Uterus (tissue), 4 donors: ENCODE data around the gene SOCS7. TPM values are rescaled to one million over a fixed set of nuclear protein-coding genes. Genes with fewer than 3 reads are reported as not detected.

ENCODE experiments used
- DNase-seq, 2 donors: peaks; one replicate each; pipeline ENCODE4 v3.0.0-alpha.2; 2019 to 2020
- H3K27ac ChIP-seq, 2 donors: fragments of 200-600 bp; sonication (generic); 1 replicate in 1 of 2; 2 replicates in 1 of 2; pipeline ENCODE4 v1.5.1; 2016 to 2018
- H3K27me3 ChIP-seq, 2 donors: fragments of 200-600 bp; sonication (generic); one replicate each; pipeline ENCODE4 v1.5.1; 2018 to 2019; ENCODE audit warnings: control low read depth in 1 of 2
- H3K36me3 ChIP-seq, 2 donors: fragments of 200-600 bp; sonication (generic); one replicate each; pipeline ENCODE4 v1.5.1; 2019; ENCODE audit warnings: control low read depth in 1 of 2
- H3K4me1 ChIP-seq, 2 donors: fragments of 200-600 bp; sonication (generic); one replicate each; pipeline ENCODE4 v1.5.1; 2018 to 2019; ENCODE audit warnings: control low read depth in 1 of 2
- H3K4me3 ChIP-seq, 2 donors: fragments of 200-600 bp; sonication (generic); 1 replicate in 1 of 2; 2 replicates in 1 of 2; pipeline ENCODE4 v1.5.1; 2018 to 2019; ENCODE audit warnings: mild to moderate bottlenecking in 1 of 2
- H3K9me3 ChIP-seq, 2 donors: fragments of 200-600 bp; sonication (generic); one replicate each; pipeline ENCODE4 v1.5.1; 2019; ENCODE audit warnings: control low read depth in 1 of 2
- POLR2A ChIP-seq, 2 donors: fragments of 450-650 bp; IDR thresholded peaks; one replicate each; pipeline ENCODE4 v1.6.1; 2016; ENCODE audit warnings: antibody characterized with exemption in 2 of 2, mild to moderate bottlenecking in 1 of 2, moderate library complexity in 1 of 2
- intact Hi-C: fragments of 100-400 bp; cut with DNase I; formaldehyde crosslinking; loops from one replicate; pipeline ENCODE4 v1.15.1; 2023; ENCODE audit warnings: low total_unique reads
- total RNA-seq, 4 donors: library from RNA; depleted of rRNA in 3 of 4; stranded (reverse); fragments of >200 nt in 3 of 4; gene quantifications; one replicate each; pipeline versions ENCODE4 v1.1.0 to v1.2.4, GENCODE V29; 2014 to 2023
- TF ChIP-seq, protein P1 (sequence below), 4 experiments: fragments of 200-600 bp in 2 of 4; fragments of 450-650 bp in 2 of 4; sonication (generic) in 2 of 4; IDR thresholded peaks; one replicate each; pipeline ENCODE4 v1.5.1; 2016 to 2019; ENCODE audit warnings: antibody characterized with exemption in 4 of 4, mild to moderate bottlenecking in 2 of 4, moderate library complexity in 1 of 4
- donor health status: DM: yes; HTN: yes; CAD: no.

Gene SOCS7
- total RNA-seq, 4 donors from 2014 or later = 2.6 to 24.5 (median 14.6) TPM

- no peaks in the 10 kb centered on the region for H3K27me3 ChIP-seq
- peaks cover 4 to 30% of the 10 kb centered on the region in 2 donors for H3K4me1 ChIP-seq
- DNase-seq = peak; percentile 80 to 87
- peak overlapping the region; percentile 82 to 88 for H3K27ac ChIP-seq
- no peaks in the 10 kb centered on the region for H3K9me3 ChIP-seq
- H3K36me3 ChIP-seq = no peaks in the 10 kb centered on the region
- TF ChIP-seq POLR2A (IDR thresholded peaks at IDR 0.05) = peak in 1 of 2 donors; percentile 15
- TF ChIP-seq, protein P1, sequence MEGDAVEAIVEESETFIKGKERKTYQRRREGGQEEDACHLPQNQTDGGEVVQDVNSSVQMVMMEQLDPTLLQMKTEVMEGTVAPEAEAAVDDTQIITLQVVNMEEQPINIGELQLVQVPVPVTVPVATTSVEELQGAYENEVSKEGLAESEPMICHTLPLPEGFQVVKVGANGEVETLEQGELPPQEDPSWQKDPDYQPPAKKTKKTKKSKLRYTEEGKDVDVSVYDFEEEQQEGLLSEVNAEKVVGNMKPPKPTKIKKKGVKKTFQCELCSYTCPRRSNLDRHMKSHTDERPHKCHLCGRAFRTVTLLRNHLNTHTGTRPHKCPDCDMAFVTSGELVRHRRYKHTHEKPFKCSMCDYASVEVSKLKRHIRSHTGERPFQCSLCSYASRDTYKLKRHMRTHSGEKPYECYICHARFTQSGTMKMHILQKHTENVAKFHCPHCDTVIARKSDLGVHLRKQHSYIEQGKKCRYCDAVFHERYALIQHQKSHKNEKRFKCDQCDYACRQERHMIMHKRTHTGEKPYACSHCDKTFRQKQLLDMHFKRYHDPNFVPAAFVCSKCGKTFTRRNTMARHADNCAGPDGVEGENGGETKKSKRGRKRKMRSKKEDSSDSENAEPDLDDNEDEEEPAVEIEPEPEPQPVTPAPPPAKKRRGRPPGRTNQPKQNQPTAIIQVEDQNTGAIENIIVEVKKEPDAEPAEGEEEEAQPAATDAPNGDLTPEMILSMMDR (IDR thresholded peaks at IDR 0.05) = no peak
- H3K4me3 ChIP-seq = peak overlapping the region; percentile 17 to 29
- intact Hi-C loops = no loop called here
Measured at GRCh38 chr17:38454532-38454931, 102.9 kb downstream of the SOCS7 start.

Other genes starting within 250 kb of the SOCS7 start
- not detected for gene TBC1D3E, start 223.9 kb upstream of the SOCS7 start, total RNA-seq
- not detected for gene TBC1D3, start 159.3 kb upstream of the SOCS7 start, total RNA-seq
- 10 to 100 TPM in 3 of 4 donors, 1 to 10 TPM in 1; 6.7 to 32.3 (median 19.0) TPM for gene MRPL45, start 54.7 kb upstream of the SOCS7 start, total RNA-seq
- 1 to 10 TPM in 1 of 4 donors, under 1 TPM in 2, not detected in 1; 0.12 to 5.3 (median 0.97) TPM for gene GPR179, start 7.9 kb upstream of the SOCS7 start, total RNA-seq
- 100 to 1,000 TPM in 1 of 4 donors, 10 to 100 TPM in 1, 1 to 10 TPM in 2; 2.6 to 119 (median 15.2) TPM for gene ARHGAP23, start 76.6 kb downstream of the SOCS7 start, total RNA-seq